ENCODE measurements around the gene ZKSCAN2. TPM values are rescaled to one million over a fixed set of nuclear protein-coding genes. Genes with fewer than 3 reads are reported as not detected.

The ZKSCAN2 gene
- polyA plus RNA-seq, 2 of the 4 experiments (the other 2 are of a cell fraction): 2.0 to 3.4 TPM

DNA sequence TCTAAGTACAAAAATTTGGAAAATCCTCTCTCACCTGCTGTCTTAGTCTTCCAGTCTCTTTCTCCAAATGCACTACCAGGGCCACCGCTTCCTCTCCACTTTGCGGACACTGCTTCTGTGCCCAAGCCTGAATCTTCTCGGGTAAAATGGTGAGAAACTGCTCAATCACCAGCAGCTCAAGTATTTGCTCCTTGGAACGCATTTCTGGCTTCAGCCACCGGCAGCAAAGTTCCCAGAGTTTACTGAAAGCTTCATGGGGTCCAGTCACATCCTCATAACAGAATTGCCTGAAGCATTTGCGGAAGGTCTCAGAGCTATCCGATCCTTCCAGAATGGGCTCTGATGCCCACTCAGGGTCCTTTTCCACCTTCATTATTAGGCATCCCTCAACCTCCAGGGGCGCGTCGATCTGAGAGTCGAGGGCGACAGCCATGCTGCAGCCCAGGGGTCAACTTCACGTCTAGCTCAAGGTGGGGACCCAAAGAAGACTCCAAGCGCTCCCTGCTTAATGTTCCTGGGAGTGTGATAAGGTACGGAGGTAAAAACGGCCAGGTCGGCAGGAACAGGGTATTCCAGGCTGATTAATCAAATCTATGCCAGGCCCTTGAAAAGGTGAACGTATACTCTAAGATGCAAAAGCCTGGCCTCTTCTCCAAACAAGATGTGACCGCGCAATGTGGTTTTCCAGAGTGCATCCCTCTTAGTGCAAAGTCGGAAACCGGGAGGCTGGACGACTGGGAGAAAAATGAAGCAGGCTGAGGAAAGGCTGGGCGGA lies 763 bp downstream of the ZKSCAN2 start:
- WGBS (ENCODE audit: missing lambda C conversion rate): 8% methylated on average over 24 of the region's 24 CpGs
- ChIA-PET POLR2A (interaction anchor here (0.8 to 1.2 kb wide), 2 partner anchors 9 to 1853 kb away, joined by 5 to 7 read pairs; no protein-coding TSS in a partner anchor), CTCF (interaction anchor here (1.0 kb wide), 2 partner anchors 9 to 22 kb away, joined by 4 to 5 read pairs; no protein-coding TSS in a partner anchor)
- H3K4me3 ChIP-seq: peak overlapping the region; percentile 85
- peak overlapping the region; percentile 84 to 98 for H3K27ac ChIP-seq
- no peaks in the 10 kb centered on the region for H3K9me3 ChIP-seq
- peak overlapping the region; percentile 94 for H3K4me2 ChIP-seq
- no peak for TF ChIP-seq POLR2AphosphoS2 (conservative IDR thresholded peaks at IDR 0.05; ENCODE audit: low read length)
- DNase-seq (ENCODE audit: low read depth in 1 of 2, low spot score in 1 of 2): peak; percentile 22 to 31
- peaks cover 20% of the 10 kb centered on the region for H3K4me1 ChIP-seq
- no peak for FAIRE-seq
- ATAC-seq: peak; percentile 52 to 56

GRCh38 chr16:25253322-25253721 lies 4.3 kb downstream of the ZKSCAN2 start:
- CTCF ChIA-PET: interaction anchor here (1.0 kb wide), 1 partner anchor 28 kb away, joined by 3 read pairs; no protein-coding TSS in a partner anchor
- FAIRE-seq (no peak), DNase-seq (ENCODE audit: low read depth in 1 of 2, low spot score in 1 of 2) (no peak), ATAC-seq (no peak)
- H3K4me1 ChIP-seq: 0 out of 3 replicates have a peak, but pooled peaks cover 9% of the 10 kb centered on the region
- peaks cover under 1% of the 10 kb centered on the region; the same call in 1 of the 3 replicates for H3K9me3 ChIP-seq
- TF ChIP-seq CHD4 (IDR thresholded peaks at IDR 0.05; ENCODE audit: borderline replicate concordance): no peak
- TF ChIP-seq RFX5 (IDR thresholded peaks at IDR 0.05): no peak
- no peak for TF ChIP-seq ZSCAN20 (CRISPR knock-in tag; IDR thresholded peaks at IDR 0.05)
- no peak for TF ChIP-seq EHF (CRISPR knock-in tag; IDR thresholded peaks at IDR 0.05)
- TF ChIP-seq HOXA7 (CRISPR knock-in tag; IDR thresholded peaks at IDR 0.05): no peak
- no peak for TF ChIP-seq KDM5A (IDR thresholded peaks at IDR 0.05)
- no peak for TF ChIP-seq JUNB (IDR thresholded peaks at IDR 0.05)
- TF ChIP-seq ZNF302 (CRISPR knock-in tag; IDR thresholded peaks at IDR 0.05): no peak
- TF ChIP-seq CEBPB (IDR thresholded peaks at IDR 0.05): no peak
- POLR2A ChIA-PET: no interaction called here
- H3K4me3 ChIP-seq: no peak overlapping the region
- WGBS (ENCODE audit: missing lambda C conversion rate): 93% methylated on average over 2 of the region's 2 CpGs
- H3K4me2 ChIP-seq: no peak overlapping the region
- no peak overlapping the region for H3K27ac ChIP-seq

- ATAC-seq: no peak
- TF ChIP-seq SREBF2 (IDR thresholded peaks at IDR 0.05) (no peak), PHF8 (IDR thresholded peaks at IDR 0.05; ENCODE audit: borderline replicate concordance, low read depth) (no peak), HOXB13 (CRISPR knock-in tag; IDR thresholded peaks at IDR 0.05; ENCODE audit: low read depth) (no peak), REST (IDR thresholded peaks at IDR 0.05) (no peak), NFE2L2 (conservative IDR thresholded peaks at IDR 0.05; ENCODE audit: low read length) (no peak), FOXS1 (CRISPR knock-in tag; IDR thresholded peaks at IDR 0.05) (no peak), HDAC2 (IDR thresholded peaks at IDR 0.05) (no peak), CEBPB (IDR thresholded peaks at IDR 0.05) (no peak), MAZ (IDR thresholded peaks at IDR 0.05; ENCODE audit: borderline replicate concordance, low read depth, low read length) (no peak), POLR2AphosphoS2 (conservative IDR thresholded peaks at IDR 0.05; ENCODE audit: low read length) (no peak), FOSB (CRISPR knock-in tag; IDR thresholded peaks at IDR 0.05) (no peak), JUNB (IDR thresholded peaks at IDR 0.05) (no peak), ZC3H11A (IDR thresholded peaks at IDR 0.05) (no peak)
- TF ChIP-seq, protein P1, sequence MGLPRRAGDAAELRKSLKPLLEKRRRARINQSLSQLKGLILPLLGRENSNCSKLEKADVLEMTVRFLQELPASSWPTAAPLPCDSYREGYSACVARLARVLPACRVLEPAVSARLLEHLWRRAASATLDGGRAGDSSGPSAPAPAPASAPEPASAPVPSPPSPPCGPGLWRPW (IDR thresholded peaks at IDR 0.05): no peak
- TF ChIP-seq, protein P2, sequence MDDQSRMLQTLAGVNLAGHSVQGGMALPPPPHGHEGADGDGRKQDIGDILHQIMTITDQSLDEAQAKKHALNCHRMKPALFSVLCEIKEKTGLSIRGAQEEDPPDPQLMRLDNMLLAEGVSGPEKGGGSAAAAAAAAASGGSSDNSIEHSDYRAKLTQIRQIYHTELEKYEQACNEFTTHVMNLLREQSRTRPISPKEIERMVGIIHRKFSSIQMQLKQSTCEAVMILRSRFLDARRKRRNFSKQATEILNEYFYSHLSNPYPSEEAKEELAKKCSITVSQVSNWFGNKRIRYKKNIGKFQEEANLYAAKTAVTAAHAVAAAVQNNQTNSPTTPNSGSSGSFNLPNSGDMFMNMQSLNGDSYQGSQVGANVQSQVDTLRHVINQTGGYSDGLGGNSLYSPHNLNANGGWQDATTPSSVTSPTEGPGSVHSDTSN (IDR thresholded peaks at IDR 0.05): no peak
- TF ChIP-seq, protein P3, sequence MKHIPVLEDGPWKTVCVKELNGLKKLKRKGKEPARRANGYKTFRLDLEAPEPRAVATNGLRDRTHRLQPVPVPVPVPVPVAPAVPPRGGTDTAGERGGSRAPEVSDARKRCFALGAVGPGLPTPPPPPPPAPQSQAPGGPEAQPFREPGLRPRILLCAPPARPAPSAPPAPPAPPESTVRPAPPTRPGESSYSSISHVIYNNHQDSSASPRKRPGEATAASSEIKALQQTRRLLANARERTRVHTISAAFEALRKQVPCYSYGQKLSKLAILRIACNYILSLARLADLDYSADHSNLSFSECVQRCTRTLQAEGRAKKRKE (CRISPR knock-in tag; IDR thresholded peaks at IDR 0.05; ENCODE audit: low read depth): no peak
- DNase-seq (ENCODE audit: low read depth in 1 of 2, low spot score in 1 of 2): no peak
- Histone ChIP-seq H3K4me1 (no peaks in the 10 kb centered on the region), H3K27ac (no peak overlapping the region), H3K9me3 (peaks cover 9% of the 10 kb centered on the region; the same call in 2 of the 3 replicates), H3K4me2 (no peak overlapping the region), H3K4me3 (no peak overlapping the region)
- 90% methylated on average over 2 of the region's 2 CpGs for WGBS (ENCODE audit: missing lambda C conversion rate)
- POLR2A ChIA-PET: no interaction called here
- CTCF ChIA-PET: interaction anchor here (1.6 to 2.0 kb wide), 2 partner anchors 17 to 26 kb away, joined by 4 to 6 read pairs; no protein-coding TSS in a partner anchor
- no peak for FAIRE-seq
These were observed 7.2 kb downstream of the ZKSCAN2 start for GRCh38 chr16:25250467-25250866.
